SHP77 (cell line): ENCODE results near the gene PRR5L.
A peak's percentile ranks its signal among the peaks of the same experiment; 100 is the strongest.
"Not testable (repeated sequence)": the region's sequence is repeated elsewhere in the genome, so short reads cannot be mapped to it uniquely, and the experiment has no call there.

Source experiments
- DNase-seq, 2 experiments: peaks; one replicate each; lab custom pipeline; 2025; lab: John Stamatoyannopoulos, UW

Gene PRR5L

DNA sequence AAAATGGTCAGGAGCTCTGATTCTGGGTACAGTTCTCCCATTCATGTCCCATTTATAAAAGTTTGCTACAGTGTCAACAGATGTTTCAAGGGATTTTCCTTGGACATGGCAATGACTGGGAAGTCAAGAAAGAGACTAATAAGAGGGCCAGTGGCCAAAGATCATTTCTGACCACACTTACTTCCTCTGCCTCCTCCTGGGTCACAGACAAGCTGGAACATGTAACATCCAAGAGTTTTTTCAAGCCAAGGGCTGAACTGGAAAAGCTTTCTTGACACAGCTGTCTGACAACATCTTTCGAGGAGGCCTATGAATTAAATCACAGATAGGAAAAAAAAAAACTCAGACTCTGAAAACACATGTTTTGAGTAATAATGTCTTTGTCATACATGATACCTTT is 15.6 kb upstream of the PRR5L start:
- no peak for DNase-seq

DNA sequence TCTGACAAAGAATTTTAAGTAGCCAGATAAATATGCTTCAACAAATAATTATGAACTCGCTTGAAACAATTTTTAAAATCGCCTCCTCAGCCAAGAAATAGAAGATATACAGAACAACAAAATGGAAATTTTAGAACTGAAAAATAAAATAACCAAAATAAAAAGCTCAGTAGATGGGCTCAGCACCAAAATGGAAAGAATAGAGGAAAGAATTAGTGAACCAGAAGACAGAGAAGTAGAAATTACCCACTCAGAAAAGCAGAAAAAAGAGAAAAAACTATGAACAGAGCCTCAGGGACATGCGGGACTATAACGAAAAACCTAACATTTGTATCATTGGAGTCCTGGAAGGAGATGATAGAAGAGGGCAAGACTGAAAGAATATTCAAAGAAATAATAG is 14.2 kb upstream of the PRR5L start:
- no peak for DNase-seq

DNA sequence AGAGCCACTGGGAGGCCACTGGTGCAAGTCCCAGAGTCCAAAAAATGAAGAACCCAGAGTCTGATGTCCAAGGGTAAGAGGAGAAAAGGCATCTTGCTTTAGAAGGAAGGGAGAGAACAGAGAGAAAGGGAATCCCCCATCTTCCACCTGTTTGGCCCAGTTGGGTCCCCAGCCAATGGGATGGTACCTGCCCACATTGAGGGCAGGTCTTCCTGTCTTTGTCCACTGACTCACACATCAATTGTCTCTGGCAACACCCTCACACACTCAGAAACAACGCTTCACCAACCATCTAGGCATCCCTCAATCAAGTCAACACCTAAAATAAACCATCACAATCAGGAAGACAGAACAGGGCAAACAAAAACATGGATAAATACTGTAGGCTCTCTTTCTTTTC is 13.2 kb upstream of the PRR5L start:
- no peak for DNase-seq

DNA sequence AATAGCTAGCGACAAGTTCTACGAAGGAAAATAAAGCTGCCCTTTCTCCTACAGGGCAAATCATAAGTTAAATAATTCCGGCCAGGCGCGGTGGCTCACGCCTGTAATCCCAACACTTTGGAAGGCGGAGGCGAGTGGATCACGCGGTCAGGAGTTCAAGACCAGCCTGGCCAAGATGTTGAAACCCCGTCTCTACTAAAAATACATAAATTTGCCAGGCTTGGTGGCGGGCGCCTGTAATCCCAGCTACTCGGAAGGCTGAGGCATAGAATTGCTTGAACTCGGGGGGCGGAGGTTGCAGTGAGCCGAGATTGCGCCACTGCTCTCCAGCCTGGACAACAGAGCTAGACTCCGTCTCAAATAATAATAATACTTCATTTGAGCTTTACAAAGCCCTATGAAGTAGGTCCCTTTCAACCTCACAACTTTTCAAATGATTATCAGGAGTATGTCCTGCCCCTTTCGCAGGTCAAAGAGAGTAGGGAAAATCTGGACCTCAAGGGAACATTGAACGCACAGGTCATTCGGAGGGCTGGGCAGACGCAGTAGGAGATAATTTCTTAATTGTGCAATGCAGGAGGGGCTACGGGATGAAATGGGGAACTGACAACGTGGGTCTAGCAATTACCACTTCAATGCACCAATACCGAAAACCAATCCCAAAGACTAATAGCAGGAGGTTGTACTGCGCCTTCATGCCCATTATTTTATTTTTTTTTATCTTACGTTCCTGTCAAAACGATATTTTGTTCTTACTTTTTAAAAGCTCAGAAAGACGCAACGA is 7.5 kb upstream of the PRR5L start:
- DNase-seq = no peak

DNA sequence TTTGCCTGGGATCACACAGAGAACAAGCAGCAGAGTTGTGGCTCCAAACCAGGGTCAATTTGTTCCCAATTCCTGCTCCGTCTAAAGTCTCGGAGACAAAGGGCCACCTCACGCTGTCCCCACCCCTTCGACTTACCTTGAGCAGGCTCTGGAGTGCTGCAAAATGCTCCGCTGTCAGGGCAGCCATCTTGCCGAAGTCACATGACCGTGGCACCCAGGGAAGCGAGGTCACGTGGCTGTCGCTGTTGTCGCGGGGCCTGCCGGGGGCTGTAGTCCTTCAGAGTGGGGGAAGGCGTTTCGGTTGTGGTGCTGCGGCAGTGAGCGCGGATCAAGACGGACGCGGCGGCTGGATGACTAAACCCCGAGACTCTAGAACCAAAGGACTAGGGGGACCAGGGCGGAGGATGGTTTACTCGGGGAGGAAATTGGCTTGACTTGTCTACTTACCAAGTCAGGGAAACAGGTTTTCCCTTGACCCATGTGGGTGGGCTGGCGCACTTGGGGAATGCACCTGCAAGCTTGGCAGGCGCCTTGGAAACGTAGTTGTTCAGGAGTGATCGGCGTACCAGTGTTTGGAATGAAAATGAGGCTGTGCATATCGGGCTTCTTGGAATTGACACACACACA is 6.7 kb upstream of the PRR5L start, which contains the start of gene COMMD9:
COMMD9 (minus strand) TSS at position 199 of the 627 bp plus-strand sequence; CDS start at position 187, 12 bp downstream.
- peak; percentile 98 for DNase-seq

DNA sequence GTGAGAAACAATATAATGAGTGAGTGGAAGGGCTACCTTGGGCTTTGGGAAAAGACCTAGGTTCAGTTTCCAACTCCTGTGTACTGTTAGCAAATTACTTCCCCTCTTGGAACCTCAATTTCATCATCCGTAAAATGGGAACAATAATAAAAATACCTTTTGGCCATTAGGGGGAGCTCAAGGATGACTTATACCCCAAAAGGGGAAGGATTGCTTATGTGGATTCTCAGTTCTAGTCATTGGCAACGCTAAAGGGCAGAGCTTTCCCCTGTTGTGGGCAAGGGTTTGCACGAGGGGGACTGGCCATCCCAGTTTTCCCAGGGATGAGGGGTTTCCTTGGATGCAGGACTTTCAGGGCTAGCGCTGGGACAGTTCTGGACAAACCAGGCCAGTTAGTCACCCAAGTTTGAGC is 3.8 kb upstream of the PRR5L start:
- DNase-seq = peak in 1 of 2 experiments; percentile 17

GRCh38 chr11:36296884-36297543 is 926 bp downstream of the PRR5L start:
- no peak for DNase-seq

GRCh38 chr11:36300650-36301049 is 4.6 kb downstream of the PRR5L start:
- DNase-seq = no peak

- no peak for DNase-seq
Observed at GRCh38 chr11:36304351-36304750, 8.3 kb downstream of the PRR5L start.

- no peak for DNase-seq
Observed at GRCh38 chr11:36305047-36305446, 9.0 kb downstream of the PRR5L start.

- peak; percentile 4 to 8 for DNase-seq
Observed at GRCh38 chr11:36306888-36307287, 10.8 kb downstream of the PRR5L start.

- no peak for DNase-seq
Observed at GRCh38 chr11:36308577-36308976, 12.5 kb downstream of the PRR5L start.

- no peak for DNase-seq
Observed at GRCh38 chr11:36309779-36310178, 13.7 kb downstream of the PRR5L start.

DNA sequence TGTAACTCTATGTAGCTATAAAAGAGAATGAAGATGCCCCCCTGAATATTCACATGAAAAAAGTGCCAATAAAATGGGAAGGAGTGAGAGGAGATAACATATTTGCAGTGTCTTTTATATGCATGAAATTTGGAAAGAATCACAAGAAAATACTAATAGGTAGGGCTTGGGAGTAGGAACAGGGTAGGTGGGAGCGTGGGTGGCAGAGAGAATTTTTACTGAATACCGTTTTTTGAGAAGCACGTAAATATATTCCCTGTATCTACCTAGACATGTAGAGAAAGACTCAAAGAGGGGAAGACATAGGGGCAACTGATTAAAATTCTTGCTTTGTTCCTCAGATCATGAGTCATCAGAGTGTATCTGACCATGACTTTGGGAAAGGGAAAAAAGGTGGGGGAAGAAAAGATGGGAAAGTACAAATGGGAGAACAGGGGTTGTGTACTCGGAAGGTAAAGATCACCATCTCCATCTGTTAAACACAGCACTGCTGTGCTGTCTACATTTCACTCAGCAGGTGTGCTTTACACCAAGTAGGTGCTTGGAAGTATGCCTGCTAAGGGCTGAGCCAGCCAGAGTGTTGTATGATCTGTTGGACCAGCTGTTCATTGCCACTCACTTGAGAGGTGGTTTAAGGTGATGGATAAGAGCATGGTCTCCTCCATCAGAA is 16.0 kb downstream of the PRR5L start:
- peak; percentile 25 to 43 for DNase-seq

DNA sequence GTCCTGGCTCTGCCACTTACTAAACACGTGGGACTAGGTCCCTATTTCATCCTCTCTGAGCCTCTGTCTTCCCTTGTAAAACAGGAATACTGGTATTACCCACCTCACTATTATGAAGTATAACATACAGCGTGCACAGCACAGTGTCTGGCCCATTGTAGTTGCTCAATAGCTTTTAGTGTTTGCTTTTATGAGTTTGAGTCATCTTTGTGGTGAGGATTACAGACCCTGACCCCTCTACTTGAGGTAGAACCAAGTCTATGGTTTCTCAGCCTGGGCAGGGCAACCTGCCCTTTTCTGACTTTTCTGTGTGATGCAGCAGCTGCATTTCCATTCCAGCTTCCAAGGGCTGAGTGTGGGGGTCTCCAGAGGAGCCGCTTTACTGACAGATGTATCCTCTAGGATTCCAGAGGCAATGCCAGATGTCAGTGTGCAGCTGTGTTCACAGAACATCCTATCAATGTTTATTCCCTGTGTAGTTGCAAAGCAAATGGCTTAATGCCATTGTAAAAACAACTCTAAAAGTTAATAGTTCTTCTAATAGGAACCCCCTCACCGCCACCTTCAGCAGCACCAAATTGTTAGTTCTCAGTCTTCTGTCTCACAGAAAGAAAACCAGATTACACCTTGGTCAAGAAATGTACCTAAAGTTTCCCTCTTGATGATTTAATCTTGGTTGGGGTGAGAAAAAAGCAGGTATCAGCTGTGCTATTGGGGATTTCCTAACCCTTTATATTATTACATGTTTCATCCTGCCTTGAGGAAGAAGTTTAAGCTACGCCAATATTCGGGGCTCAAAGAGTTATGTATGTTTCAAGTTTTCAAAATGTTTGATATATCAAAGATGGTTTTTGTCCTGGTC is 16.8 kb downstream of the PRR5L start:
- DNase-seq = no peak

DNA sequence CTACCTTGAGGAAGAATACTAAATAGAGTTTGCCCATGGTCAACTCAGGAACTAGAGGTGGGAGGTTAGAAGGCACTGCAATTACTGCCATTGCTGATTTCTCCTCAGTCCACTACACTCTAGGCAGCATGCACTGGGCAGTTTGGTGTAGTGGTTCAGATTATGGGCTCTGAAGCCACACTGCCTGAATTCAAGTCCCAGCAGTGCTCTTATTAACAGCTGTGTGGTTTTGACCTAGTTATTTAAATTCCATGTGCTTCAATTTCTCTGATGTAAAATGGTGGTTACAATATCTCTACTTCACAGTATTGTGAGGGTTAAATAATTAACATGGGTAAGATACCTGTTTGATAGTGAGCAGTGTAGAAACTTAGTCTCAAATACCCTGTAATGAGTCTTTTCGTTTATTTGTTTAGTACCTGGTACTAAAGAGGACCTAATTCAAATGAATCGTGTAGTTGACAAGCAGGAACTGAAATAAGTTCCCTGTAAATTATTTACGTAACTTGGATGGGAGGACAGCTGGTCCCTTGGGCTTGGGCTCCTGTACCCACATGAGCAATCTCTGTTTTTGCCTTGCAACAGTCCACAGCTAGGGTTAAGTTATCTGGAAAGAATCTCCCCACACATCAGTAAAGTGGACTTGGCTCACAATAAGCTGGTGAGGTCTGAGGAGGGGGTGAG is 17.8 kb downstream of the PRR5L start:
- no peak for DNase-seq

GRCh38 chr11:36314434-36314767 is 18.3 kb downstream of the PRR5L start:
- no peak for DNase-seq

GRCh38 chr11:36316049-36316448 is 20.0 kb downstream of the PRR5L start:
- DNase-seq = no peak

- DNase-seq = no peak
Observed at GRCh38 chr11:36317992-36318391, 21.9 kb downstream of the PRR5L start.

DNA sequence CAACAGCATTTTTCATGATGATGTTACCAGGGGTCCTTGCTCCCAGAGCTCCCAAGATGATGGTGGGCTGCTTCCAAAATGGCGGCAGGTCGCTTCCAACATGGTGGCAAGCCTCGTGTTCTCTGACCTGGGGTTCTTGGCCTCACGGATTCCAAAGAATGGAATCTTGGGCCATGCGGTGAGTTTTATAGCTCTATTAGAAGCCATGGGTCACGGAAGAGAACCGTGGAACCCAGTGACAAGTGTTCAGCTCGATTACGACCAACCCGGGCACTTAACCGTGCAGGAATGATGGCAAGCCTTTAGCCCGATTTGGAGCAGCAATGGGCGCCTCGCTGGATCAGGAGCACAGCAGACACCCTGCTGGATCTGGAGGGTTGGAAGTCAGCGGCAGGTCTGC is 28.9 kb downstream of the PRR5L start:
- DNase-seq = not testable (repeated sequence)

DNA sequence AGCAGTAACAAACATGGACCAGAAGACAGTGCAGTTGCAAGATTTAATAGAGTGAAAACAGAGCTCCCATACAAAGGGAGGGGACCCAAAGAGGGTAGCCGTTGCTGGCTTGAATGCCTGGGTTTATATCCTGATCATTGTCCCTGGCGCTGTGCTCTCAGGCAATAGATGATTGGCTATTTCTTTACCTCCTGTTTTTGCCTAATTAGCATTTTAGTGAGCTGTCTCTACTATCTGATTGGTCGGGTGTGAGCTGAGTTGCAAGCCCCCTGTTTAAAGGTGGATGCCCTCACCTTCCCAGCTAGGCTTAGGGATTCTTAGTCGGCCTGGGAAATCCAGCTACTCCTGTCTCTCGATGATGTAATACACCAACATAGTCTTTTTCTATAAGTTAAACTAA is 29.3 kb downstream of the PRR5L start:
- not testable (repeated sequence) for DNase-seq
